ENCODE results near the gene NIPBL. TPM values are rescaled to one million over a fixed set of nuclear protein-coding genes. Genes with fewer than 3 reads are reported as not detected.

Gene NIPBL
- total RNA-seq, 1 experiment from 2014 or later, result 48.3 TPM

DNA sequence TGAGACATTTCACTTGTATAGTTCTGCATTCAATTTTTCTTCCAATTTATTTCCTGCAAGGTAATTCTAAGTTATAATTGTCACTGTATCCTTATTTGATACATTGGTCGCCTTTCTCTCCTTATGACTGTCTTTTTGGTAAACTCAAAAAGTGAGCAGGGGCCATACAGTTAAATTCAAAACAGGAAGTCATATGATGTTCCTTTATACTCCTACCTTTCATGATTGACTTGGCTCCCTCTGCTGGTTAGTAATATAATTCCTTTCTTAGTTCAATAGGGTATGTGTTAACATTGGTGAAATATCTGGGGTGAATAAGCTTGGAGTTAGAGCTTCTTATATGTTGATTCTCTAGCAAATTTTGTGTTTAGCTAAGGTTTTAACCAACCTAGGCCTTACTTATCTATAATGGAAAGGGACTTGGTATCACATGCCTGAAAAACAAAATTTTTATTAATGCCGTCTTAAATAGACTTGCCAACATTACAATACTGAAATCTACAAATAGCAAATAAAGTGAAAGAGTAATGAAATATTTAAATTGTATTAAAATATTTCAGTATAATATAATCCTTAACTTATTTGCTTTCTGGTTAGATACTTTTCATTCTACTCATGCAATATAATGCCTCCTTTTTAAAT, 6.0 kb upstream of the NIPBL start (continued):
- TF ChIP-seq, protein P1, sequence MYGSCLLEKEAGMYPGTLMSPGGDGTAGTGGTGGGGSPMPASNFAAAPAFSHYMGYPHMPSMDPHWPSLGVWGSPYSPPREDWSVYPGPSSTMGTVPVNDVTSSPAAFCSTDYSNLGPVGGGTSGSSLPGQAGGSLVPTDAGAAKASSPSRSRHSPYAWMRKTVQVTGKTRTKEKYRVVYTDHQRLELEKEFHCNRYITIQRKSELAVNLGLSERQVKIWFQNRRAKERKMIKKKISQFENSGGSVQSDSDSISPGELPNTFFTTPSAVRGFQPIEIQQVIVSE (CRISPR knock-in tag; IDR thresholded peaks at IDR 0.05; ENCODE audit: borderline replicate concordance), result no peak
- TF ChIP-seq, protein P2, sequence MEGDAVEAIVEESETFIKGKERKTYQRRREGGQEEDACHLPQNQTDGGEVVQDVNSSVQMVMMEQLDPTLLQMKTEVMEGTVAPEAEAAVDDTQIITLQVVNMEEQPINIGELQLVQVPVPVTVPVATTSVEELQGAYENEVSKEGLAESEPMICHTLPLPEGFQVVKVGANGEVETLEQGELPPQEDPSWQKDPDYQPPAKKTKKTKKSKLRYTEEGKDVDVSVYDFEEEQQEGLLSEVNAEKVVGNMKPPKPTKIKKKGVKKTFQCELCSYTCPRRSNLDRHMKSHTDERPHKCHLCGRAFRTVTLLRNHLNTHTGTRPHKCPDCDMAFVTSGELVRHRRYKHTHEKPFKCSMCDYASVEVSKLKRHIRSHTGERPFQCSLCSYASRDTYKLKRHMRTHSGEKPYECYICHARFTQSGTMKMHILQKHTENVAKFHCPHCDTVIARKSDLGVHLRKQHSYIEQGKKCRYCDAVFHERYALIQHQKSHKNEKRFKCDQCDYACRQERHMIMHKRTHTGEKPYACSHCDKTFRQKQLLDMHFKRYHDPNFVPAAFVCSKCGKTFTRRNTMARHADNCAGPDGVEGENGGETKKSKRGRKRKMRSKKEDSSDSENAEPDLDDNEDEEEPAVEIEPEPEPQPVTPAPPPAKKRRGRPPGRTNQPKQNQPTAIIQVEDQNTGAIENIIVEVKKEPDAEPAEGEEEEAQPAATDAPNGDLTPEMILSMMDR (IDR thresholded peaks at IDR 0.05), result peak; percentile 54
- no peak for TF ChIP-seq ATF1 (CRISPR knock-in tag; IDR thresholded peaks at IDR 0.05)

DNA sequence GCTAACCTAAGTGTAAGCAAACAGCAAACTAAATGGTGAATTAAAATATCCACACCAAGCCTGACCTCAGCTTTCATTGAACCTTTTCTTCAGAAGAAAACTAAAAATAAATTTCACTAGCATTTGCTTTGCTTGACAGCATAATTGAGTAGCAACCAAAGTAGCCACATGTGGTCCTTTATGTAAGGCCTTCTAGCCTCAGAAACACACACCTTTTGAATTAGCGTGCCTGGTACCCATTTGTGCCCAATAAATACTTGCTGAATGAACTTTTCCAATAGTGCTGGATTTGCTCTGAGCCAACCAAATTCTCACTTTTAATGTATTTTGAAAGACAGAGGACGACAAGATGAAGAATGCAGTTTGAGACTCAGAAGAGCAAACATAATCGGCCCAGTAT, 2.1 kb upstream of the NIPBL start:
- peak overlapping the region; percentile 94 for H3K4me3 Mint-ChIP-seq
- peaks cover 21% of the 10 kb centered on the region for H3K4me1 Mint-ChIP-seq
- CTCF ChIA-PET, result interaction anchor here (5.0 kb wide), 1 partner anchor 130 kb away, joined by 23 read pairs; no protein-coding TSS in a partner anchor
- POLR2A ChIA-PET, result interaction anchor here (0.6 kb wide), 1 partner anchor 41 kb away, joined by 8 read pairs; no protein-coding TSS in a partner anchor
- no peaks in the 10 kb centered on the region for H3K9me3 Mint-ChIP-seq
- no peak for TF ChIP-seq ZNF396 (CRISPR knock-in tag; IDR thresholded peaks at IDR 0.05; ENCODE audit: borderline replicate concordance)
- TF ChIP-seq FOXJ3 (CRISPR knock-in tag; IDR thresholded peaks at IDR 0.05; ENCODE audit: borderline replicate concordance), result no peak
- no peak for TF ChIP-seq ZNF671 (CRISPR knock-in tag; IDR thresholded peaks at IDR 0.05)
- TF ChIP-seq ZBTB21 (CRISPR knock-in tag; IDR thresholded peaks at IDR 0.05; ENCODE audit: borderline replicate concordance), result no peak
- TF ChIP-seq SP1 (CRISPR knock-in tag; conservative IDR thresholded peaks at IDR 0.05), result no peak
- TF ChIP-seq CREM (CRISPR knock-in tag; IDR thresholded peaks at IDR 0.05), result no peak
- TF ChIP-seq, protein P3, sequence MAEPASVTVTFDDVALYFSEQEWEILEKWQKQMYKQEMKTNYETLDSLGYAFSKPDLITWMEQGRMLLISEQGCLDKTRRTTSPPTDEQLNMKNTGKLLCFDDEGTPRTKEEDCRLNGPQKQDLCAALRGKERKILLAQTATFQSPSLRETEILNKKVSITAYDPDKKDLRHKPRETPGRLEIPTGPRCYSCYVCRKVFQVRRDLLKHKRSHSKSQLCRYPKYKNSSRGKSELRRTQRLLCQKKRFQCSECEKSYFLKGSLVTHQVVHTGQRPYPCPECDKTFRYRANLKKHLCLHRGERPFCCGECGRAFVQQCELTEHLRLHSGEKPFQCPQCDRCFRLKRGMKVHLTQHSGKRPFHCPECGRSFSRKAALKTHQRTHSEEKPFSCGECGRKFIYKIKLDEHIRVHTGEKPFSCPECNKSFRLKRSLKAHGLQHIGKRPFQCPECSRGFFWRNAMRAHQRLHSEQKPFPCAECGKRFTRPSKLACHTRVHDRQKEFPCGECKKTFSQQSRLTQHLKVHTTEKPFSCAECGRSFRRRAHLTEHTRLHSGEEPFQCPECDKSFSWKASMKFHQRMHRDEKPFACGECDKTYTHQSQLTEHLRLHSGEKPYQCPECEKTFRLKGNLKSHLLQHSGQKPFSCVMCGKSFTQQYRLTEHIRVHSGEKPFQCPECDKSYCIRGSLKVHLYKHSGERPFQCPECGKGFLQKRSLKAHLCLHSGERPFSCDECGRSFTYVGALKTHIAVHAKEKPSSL (CRISPR knock-in tag; conservative IDR thresholded peaks at IDR 0.05), result no peak
- no peak for TF ChIP-seq ZNF219 (CRISPR knock-in tag; IDR thresholded peaks at IDR 0.05; ENCODE audit: borderline replicate concordance)
- TF ChIP-seq, protein P4, sequence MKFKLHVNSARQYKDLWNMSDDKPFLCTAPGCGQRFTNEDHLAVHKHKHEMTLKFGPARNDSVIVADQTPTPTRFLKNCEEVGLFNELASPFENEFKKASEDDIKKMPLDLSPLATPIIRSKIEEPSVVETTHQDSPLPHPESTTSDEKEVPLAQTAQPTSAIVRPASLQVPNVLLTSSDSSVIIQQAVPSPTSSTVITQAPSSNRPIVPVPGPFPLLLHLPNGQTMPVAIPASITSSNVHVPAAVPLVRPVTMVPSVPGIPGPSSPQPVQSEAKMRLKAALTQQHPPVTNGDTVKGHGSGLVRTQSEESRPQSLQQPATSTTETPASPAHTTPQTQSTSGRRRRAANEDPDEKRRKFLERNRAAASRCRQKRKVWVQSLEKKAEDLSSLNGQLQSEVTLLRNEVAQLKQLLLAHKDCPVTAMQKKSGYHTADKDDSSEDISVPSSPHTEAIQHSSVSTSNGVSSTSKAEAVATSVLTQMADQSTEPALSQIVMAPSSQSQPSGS (CRISPR knock-in tag; IDR thresholded peaks at IDR 0.05; ENCODE audit: borderline replicate concordance, low read depth), result no peak
- no peak for TF ChIP-seq ZNF423 (CRISPR knock-in tag; IDR thresholded peaks at IDR 0.05)
- TF ChIP-seq NR3C1 (CRISPR knock-in tag; conservative IDR thresholded peaks at IDR 0.05; ENCODE audit: low read depth), result no peak
- no peak for TF ChIP-seq ATF1 (CRISPR knock-in tag; IDR thresholded peaks at IDR 0.05)
- no peak for TF ChIP-seq CREB1 (CRISPR knock-in tag; IDR thresholded peaks at IDR 0.05)
- TF ChIP-seq, protein P5, sequence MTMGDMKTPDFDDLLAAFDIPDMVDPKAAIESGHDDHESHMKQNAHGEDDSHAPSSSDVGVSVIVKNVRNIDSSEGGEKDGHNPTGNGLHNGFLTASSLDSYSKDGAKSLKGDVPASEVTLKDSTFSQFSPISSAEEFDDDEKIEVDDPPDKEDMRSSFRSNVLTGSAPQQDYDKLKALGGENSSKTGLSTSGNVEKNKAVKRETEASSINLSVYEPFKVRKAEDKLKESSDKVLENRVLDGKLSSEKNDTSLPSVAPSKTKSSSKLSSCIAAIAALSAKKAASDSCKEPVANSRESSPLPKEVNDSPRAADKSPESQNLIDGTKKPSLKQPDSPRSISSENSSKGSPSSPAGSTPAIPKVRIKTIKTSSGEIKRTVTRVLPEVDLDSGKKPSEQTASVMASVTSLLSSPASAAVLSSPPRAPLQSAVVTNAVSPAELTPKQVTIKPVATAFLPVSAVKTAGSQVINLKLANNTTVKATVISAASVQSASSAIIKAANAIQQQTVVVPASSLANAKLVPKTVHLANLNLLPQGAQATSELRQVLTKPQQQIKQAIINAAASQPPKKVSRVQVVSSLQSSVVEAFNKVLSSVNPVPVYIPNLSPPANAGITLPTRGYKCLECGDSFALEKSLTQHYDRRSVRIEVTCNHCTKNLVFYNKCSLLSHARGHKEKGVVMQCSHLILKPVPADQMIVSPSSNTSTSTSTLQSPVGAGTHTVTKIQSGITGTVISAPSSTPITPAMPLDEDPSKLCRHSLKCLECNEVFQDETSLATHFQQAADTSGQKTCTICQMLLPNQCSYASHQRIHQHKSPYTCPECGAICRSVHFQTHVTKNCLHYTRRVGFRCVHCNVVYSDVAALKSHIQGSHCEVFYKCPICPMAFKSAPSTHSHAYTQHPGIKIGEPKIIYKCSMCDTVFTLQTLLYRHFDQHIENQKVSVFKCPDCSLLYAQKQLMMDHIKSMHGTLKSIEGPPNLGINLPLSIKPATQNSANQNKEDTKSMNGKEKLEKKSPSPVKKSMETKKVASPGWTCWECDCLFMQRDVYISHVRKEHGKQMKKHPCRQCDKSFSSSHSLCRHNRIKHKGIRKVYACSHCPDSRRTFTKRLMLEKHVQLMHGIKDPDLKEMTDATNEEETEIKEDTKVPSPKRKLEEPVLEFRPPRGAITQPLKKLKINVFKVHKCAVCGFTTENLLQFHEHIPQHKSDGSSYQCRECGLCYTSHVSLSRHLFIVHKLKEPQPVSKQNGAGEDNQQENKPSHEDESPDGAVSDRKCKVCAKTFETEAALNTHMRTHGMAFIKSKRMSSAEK (CRISPR knock-in tag; IDR thresholded peaks at IDR 0.05; ENCODE audit: borderline replicate concordance), result no peak
- TF ChIP-seq, protein P6, sequence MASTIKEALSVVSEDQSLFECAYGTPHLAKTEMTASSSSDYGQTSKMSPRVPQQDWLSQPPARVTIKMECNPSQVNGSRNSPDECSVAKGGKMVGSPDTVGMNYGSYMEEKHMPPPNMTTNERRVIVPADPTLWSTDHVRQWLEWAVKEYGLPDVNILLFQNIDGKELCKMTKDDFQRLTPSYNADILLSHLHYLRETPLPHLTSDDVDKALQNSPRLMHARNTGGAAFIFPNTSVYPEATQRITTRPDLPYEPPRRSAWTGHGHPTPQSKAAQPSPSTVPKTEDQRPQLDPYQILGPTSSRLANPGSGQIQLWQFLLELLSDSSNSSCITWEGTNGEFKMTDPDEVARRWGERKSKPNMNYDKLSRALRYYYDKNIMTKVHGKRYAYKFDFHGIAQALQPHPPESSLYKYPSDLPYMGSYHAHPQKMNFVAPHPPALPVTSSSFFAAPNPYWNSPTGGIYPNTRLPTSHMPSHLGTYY (CRISPR knock-in tag; IDR thresholded peaks at IDR 0.05), result no peak
- no peak for TF ChIP-seq NFE2L1 (CRISPR knock-in tag; IDR thresholded peaks at IDR 0.05)
- TF ChIP-seq ZNF416 (CRISPR knock-in tag; IDR thresholded peaks at IDR 0.05), result no peak
- no peak for TF ChIP-seq FOXK1 (CRISPR knock-in tag; IDR thresholded peaks at IDR 0.05)
- ATAC-seq, result no peak
- no peak overlapping the region for H3K27ac Mint-ChIP-seq
- DNase-seq (ENCODE audit: low spot score), result no peak
- H3K36me3 Mint-ChIP-seq, result no peaks in the 10 kb centered on the region; the same call in 1 of the 2 replicates
- H3K27me3 Mint-ChIP-seq (ENCODE audit: low read depth), result no peaks in the 10 kb centered on the region

Data from WTC11 (cell line).